T-helper 9 cell (primary cell): ENCODE data around the gene HBZ.
"Not testable (repeated sequence)": the region's sequence is repeated elsewhere in the genome, so short reads cannot be mapped to it uniquely, and the experiment has no call there.

Source experiments
- DNase-seq: peaks from one replicate; pipeline ENCODE4 v3.0.0-alpha.2; 2020

The HBZ gene

GRCh38 chr16:138049-138417, 14.4 kb upstream of the HBZ start:
- DNase-seq, result peak; percentile 21

GRCh38 chr16:140175-140857, 12.1 kb upstream of the HBZ start:
- no peak for DNase-seq

- DNase-seq, result no peak
Measured at GRCh38 chr16:142405-142967, 10.0 kb upstream of the HBZ start.

GRCh38 chr16:143047-143446, 9.4 kb upstream of the HBZ start:
- DNase-seq, result no peak

- no peak for DNase-seq
Measured at GRCh38 chr16:143456-143855, 9.0 kb upstream of the HBZ start.

GRCh38 chr16:144797-145252, 7.6 kb upstream of the HBZ start:
- DNase-seq, result no peak

- DNase-seq, result no peak
Measured at GRCh38 chr16:146646-147045, 5.8 kb upstream of the HBZ start.

- DNase-seq, result no peak
Measured at GRCh38 chr16:149024-149660, 3.3 kb upstream of the HBZ start.

GRCh38 chr16:153129-153521, 681 bp downstream of the HBZ start:
- DNase-seq, result not testable (repeated sequence)

- DNase-seq, result not testable (repeated sequence)
Measured at GRCh38 chr16:153550-154216, 1.2 kb downstream of the HBZ start.

GRCh38 chr16:154217-155030, 2.0 kb downstream of the HBZ start:
- DNase-seq, result no peak

- no peak for DNase-seq
Measured at GRCh38 chr16:155031-155398, 2.6 kb downstream of the HBZ start.

- DNase-seq, result no peak
Measured at GRCh38 chr16:159136-159849, 6.8 kb downstream of the HBZ start.

GRCh38 chr16:160242-160641, 7.8 kb downstream of the HBZ start:
- not testable (repeated sequence) for DNase-seq

- no peak for DNase-seq
Measured at GRCh38 chr16:160691-161190, 8.3 kb downstream of the HBZ start.

- no peak for DNase-seq
Measured at GRCh38 chr16:162271-162991, 10.0 kb downstream of the HBZ start.

GRCh38 chr16:163139-163538, 10.7 kb downstream of the HBZ start:
- not testable (repeated sequence) for DNase-seq

GRCh38 chr16:163696-164095, 11.3 kb downstream of the HBZ start:
- DNase-seq, result not testable (repeated sequence)

- DNase-seq, result not testable (repeated sequence)
Measured at GRCh38 chr16:164134-164823, 11.8 kb downstream of the HBZ start.

- DNase-seq, result no peak
Measured at GRCh38 chr16:164827-165538, 12.5 kb downstream of the HBZ start.
